Keratinocyte (primary cell): ENCODE measurements around the gene SPRR2A.

Source experiments
- EZH2 ChIP-seq: IDR thresholded peaks from one replicate; pipeline ENCODE4 v1.6.1; 2012; ENCODE audit warnings: inconsistent platforms, mild to moderate bottlenecking, low read length, moderate library complexity
- TF ChIP-seq, protein P1 (sequence below), 3 experiments: IDR thresholded peaks in 1 of 3; conservative IDR thresholded peaks in 1 of 3; optimal IDR thresholded peaks in 1 of 3; 2 replicates in 2 of 3; 3 replicates in 1 of 3; pipeline versions ENCODE3 to v1.5.1; 2011; ENCODE audit warnings: low read length in 3 of 3, mild to moderate bottlenecking in 3 of 3, moderate library complexity in 2 of 3, control low read depth in 1 of 3, inconsistent platforms in 1 of 3; ENCODE audit not compliant: insufficient read depth in 2 of 3; ENCODE audit errors: extremely low read depth in 1 of 3

DNA sequence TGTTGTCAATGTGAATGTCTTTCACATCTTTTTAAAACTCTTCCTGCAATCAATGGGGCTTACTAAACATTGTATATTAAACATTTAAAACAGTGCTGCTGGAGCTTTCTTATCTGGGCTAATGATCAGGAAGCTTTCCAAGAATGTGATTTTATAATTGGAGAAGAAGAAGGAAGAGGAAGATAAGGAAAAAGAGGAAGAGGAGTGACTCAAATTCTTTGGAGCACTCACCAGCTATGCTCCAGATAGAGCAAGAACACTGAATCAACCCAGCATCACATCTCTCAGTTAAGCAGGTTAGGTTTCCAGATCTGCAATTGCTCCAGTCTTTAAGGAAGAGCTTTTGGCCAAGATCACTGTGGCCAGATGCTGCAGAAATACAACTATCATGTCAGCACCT, 38.5 kb upstream of the SPRR2A start:
- TF ChIP-seq, protein P1, sequence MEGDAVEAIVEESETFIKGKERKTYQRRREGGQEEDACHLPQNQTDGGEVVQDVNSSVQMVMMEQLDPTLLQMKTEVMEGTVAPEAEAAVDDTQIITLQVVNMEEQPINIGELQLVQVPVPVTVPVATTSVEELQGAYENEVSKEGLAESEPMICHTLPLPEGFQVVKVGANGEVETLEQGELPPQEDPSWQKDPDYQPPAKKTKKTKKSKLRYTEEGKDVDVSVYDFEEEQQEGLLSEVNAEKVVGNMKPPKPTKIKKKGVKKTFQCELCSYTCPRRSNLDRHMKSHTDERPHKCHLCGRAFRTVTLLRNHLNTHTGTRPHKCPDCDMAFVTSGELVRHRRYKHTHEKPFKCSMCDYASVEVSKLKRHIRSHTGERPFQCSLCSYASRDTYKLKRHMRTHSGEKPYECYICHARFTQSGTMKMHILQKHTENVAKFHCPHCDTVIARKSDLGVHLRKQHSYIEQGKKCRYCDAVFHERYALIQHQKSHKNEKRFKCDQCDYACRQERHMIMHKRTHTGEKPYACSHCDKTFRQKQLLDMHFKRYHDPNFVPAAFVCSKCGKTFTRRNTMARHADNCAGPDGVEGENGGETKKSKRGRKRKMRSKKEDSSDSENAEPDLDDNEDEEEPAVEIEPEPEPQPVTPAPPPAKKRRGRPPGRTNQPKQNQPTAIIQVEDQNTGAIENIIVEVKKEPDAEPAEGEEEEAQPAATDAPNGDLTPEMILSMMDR (optimal IDR thresholded peaks at IDR 0.05 in 1 of 3, IDR thresholded peaks at IDR 0.05 in 1 of 3, conservative IDR thresholded peaks at IDR 0.05 in 1 of 3; ENCODE audit: extremely low read depth in 1 of 3, insufficient read depth in 2 of 3, low read length in 3 of 3) = no peak
- TF ChIP-seq EZH2 = no peak
